Caki2 (cell line): ENCODE data around the gene BAX. TPM values are rescaled to one million over a fixed set of nuclear protein-coding genes. Genes with fewer than 3 reads are reported as not detected.

Source experiments
- DNase-seq: peaks from one replicate; pipeline ENCODE4 v3.0.0-alpha.2; 2015; ENCODE audit warnings: low read depth
- in situ Hi-C: cut with HindIII; loops from 2 replicates; pipeline ENCODE4 v1.10.0; 2016; ENCODE audit warnings: low sequenced_read_pairs, low pct_unique_long_range_greater_than_20kb, mixed read lengths
- total RNA-seq: library from RNA; depleted of rRNA; stranded (reverse); fragments of >200 nt; shearing (Covaris generic); gene quantifications from 2 replicates; pipeline ENCODE4 v1.2.3, GENCODE V29; 2014; ENCODE audit warnings: low replicate concordance; rRNA removed

BAX gene
- total RNA-seq, 1 experiment from 2014 or later: 188 TPM

DNA sequence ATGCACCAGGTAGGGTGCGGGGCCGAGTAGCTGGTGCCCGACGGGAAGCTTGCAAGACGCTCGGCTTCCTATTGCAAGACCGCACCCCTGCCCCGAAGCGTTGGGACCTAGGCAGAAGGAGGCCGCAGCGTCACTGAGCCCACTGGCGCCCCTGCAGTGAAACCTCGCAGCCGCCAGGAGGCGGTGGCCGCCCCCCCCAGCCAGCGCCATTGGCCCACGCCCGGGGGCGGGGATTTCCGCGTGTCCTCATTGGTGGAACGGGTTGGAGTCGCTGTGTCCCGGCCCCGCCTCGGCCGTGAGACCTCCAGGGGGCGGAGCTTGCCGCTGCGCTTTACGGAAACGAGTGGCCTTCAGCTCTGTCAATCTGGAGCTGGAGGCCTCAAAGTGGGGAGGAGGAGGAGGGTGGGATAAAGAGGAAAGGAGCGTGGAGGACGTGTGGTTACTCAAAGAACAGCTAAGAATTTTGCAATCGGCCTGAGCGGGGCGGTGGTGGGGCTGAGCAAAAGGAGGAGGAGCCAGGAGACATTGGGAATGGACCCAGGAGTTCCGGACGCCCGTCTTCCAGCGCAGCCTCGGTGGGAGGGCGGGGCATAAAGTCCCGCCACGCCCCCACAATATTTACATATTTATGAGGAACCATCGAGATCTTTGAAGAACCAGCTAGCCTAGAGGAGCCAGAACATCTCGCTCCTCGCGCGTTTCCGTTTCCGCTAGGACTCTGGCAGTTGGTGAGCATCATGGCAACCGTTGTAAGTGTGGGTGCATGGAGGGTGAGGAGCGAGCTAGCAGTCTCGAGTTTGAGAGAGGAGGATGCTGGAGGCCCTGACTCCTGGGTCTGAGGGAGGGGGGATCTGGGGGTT is 38.7 kb downstream of the BAX start, which contains the start of the genes GYS1 and RUVBL2:
GYS1 (minus strand) TSS at position 135 of the 860 bp plus-strand sequence. CDS start 197 bp downstream, outside the sequence.
RUVBL2 (plus strand) TSS at position 713 of the 860 bp plus-strand sequence; CDS start at position 738, 25 bp downstream.
- peak; percentile 100 for DNase-seq
- in situ Hi-C loops: no loop called here

- DNase-seq: no peak
- in situ Hi-C loops: no loop called here
These were observed 39.3 kb downstream of the BAX start for GRCh38 chr19:48994035-48994386.

- in situ Hi-C loops: no loop called here
- DNase-seq: peak; percentile 54
These were observed 43.3 kb downstream of the BAX start for GRCh38 chr19:48997972-48998371.

DNA sequence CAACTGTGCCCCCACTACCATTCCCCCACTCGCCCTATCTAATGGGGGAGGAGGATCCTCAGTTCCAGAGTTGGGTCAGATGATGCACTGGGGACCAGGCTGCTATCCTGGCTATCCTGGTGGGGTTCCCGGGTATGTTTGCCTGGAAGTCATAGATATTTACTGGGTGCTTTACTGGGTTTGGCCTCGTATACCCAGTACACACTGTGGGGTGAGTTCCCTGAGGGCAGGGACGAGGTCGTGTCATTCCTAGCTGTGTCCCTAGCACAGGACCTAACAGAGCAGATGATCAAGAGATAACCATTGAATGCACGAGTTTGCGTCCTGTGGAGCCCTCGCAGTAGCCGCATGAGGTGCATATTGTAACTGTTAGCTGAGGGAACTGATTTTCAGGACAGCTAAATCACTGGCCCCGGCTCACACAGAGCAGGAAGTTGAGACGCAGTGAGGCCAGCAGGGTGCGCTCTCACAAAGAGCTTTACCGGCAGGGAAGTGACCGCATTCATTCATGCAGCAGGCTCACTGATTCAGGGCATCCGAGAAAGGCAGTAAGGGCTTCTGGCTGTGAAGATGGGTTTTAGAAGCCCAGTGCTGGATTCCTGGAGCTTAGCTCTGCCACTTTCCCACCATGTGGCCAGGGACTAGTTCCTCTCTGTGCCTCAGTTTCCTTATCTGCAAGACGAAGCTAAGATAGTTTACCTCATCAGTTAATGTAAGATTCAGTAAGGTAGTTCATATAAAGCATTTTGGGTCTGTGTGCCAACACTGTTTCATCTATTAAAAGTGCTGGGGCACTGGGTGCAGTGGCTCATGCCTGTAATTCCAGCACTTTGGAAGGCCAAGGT is 45.0 kb downstream of the BAX start:
- in situ Hi-C loops: no loop called here

DNA sequence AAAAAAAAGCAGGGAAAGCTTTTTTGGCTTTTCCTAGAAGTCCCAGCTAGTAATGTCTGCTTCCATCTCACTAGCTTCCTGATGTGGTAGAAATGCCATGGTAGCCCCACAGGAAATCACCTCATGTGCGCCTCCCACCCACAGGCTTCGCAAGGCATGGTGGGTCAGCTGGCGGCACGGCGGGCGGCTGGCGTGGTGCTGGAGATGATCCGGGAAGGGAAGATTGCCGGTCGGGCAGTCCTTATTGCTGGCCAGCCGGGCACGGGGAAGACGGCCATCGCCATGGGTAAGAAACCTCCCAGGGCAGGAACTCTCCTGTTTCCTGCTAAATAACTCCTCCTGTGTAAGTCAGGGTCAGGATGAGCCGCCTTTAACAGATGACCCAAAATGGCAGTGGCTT is 49.5 kb downstream of the BAX start:
- in situ Hi-C loops: no loop called here
- DNase-seq: no peak

More for the DNA sequence above, 45.0 kb downstream of the BAX start:
- DNase-seq: no peak

DNA sequence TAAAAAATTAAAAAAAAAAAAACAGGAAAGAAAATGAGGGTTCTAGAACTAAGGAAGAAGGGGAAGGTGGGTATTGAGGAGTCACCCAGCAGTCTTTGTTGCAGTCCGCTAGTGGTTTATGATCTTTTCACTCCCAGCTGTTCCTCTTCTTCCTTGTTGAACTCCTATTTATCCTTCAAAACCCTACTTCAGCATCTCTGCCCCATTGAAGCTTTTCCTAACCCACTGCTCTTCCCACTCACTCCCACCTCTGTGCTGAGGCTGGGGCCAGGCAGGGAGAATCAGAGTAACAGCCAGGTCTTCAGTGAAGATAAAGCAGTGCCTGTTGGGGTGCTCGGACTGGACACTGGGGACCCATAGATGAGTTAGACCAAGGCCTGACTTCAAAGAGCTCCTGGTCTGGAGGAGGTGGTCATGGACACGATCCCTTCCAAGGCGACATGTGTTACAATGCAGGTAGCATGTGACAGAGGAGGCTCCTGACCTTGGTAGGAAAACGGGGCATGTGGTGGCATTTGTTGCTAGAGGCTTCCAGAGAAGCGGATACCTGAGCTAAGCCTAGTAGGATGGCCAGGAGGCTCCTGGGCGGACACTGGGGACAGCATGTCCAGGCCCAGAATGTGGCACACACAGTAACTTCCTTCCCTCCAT is 50.4 kb downstream of the BAX start:
- DNase-seq: no peak
- in situ Hi-C loops: no loop called here

DNA sequence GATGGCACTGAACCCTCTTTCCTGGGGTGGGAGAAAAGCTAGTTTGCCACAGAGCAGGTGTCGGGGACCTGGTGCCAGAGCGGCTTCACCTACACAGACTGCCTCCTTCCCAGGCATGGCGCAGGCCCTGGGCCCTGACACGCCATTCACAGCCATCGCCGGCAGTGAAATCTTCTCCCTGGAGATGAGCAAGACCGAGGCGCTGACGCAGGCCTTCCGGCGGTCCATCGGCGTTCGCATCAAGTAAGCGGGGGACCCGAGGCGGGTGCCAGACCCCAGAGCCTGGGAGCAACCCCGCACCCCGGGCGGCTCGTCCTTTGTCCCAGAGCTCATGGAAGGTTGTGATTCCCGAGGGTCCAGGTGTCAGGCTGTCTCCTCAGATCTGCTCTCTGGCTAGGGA is 52.2 kb downstream of the BAX start:
- no peak for DNase-seq
- in situ Hi-C loops: no loop called here

GRCh38 chr19:49009828-49010227 is 55.2 kb downstream of the BAX start:
- DNase-seq: no peak
- in situ Hi-C loops: no loop called here

GRCh38 chr19:49010453-49010852 is 55.8 kb downstream of the BAX start:
- DNase-seq: no peak
- in situ Hi-C loops: no loop called here

DNA sequence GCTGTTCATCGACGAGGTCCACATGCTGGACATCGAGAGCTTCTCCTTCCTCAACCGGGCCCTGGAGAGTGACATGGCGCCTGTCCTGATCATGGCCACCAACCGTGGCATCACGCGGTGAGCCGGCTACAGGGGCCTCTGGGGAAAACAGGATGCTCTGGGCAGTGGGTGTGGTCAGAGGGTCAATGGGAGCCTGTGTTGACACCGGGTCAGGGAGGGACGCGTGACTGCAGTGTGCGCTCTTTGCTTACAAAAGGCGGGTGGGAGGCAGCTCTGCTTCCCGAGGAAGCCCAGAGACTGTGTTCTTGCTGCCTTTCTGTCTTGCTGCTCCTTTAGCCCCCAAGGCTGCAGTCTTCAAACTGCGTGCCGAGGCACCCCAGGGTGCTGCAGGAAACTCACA is 56.5 kb downstream of the BAX start:
- no peak for DNase-seq
- in situ Hi-C loops: no loop called here

Other genes with a start within 250 kb of the BAX start
- gene MAMSTR, start 235.2 kb upstream of the BAX start, total RNA-seq: 0.34 TPM in 1 of 2 replicates, not detected in the other
- not detected in 2 replicates for gene RASIP1, start 214.3 kb upstream of the BAX start, total RNA-seq
- 2.4 TPM in 1 of 2 replicates, not detected in the other for gene IZUMO1, start 208.0 kb upstream of the BAX start, total RNA-seq
- 2.9 and 3.1 TPM in 2 replicates for gene FUT1, start 202.2 kb upstream of the BAX start, total RNA-seq
- gene FGF21, start 199.4 kb upstream of the BAX start, total RNA-seq: not detected in 2 replicates
- gene BCAT2, start 143.8 kb upstream of the BAX start, total RNA-seq: 73.5 and 83.0 TPM in 2 replicates
- 33.6 and 56.7 TPM in 2 replicates for gene HSD17B14, start 118.4 kb upstream of the BAX start, total RNA-seq
- gene PLEKHA4, start 86.3 kb upstream of the BAX start, total RNA-seq: 0.70 and 11.5 TPM in 2 replicates
- 51.0 and 52.5 TPM in 2 replicates for gene PPP1R15A, start 82.5 kb upstream of the BAX start, total RNA-seq
- not detected in 2 replicates for gene TULP2, start 56.1 kb upstream of the BAX start, total RNA-seq
- 338 and 348 TPM in 2 replicates for gene NUCB1, start 54.6 kb upstream of the BAX start, total RNA-seq
- 1.6 and 4.4 TPM in 2 replicates for gene DHDH, start 21.2 kb upstream of the BAX start, total RNA-seq
- 13,494 and 14,762 TPM in 2 replicates for gene FTL, start 10.4 kb downstream of the BAX start, total RNA-seq
- gene GYS1, start 38.4 kb downstream of the BAX start, total RNA-seq: 31.3 and 32.3 TPM in 2 replicates
- 493 and 608 TPM in 2 replicates for gene RUVBL2, start 39.0 kb downstream of the BAX start, total RNA-seq
- not detected in 2 replicates for gene LHB, start 62.2 kb downstream of the BAX start, total RNA-seq
- not detected in 2 replicates for gene CGB3, start 69.5 kb downstream of the BAX start, total RNA-seq
- gene CGB2, start 77.0 kb downstream of the BAX start, total RNA-seq: 3.7 TPM in 1 of 2 replicates, not detected in the other
- gene CGB1, start 82.0 kb downstream of the BAX start, total RNA-seq: not detected in 2 replicates
- gene CGB5, start 89.0 kb downstream of the BAX start, total RNA-seq: not detected in 2 replicates
- 1.7 TPM in 1 of 2 replicates, not detected in the other for gene CGB8, start 94.2 kb downstream of the BAX start, total RNA-seq
- 1.7 and 4.1 TPM in 2 replicates for gene CGB7, start 102.9 kb downstream of the BAX start, total RNA-seq
- 4.0 TPM in 1 of 2 replicates, not detected in the other for gene NTF4, start 109.9 kb downstream of the BAX start, total RNA-seq
- gene KCNA7, start 117.8 kb downstream of the BAX start, total RNA-seq: not detected in 2 replicates
- 137 and 175 TPM in 2 replicates for gene SNRNP70, start 130.6 kb downstream of the BAX start, total RNA-seq
- gene LIN7B, start 159.5 kb downstream of the BAX start, total RNA-seq: 6.1 and 9.7 TPM in 2 replicates
- gene C19orf73, start 164.3 kb downstream of the BAX start, total RNA-seq: 0.71 TPM in 1 of 2 replicates, not detected in the other
- gene PPFIA3, start 164.7 kb downstream of the BAX start, total RNA-seq: 26.8 and 39.1 TPM in 2 replicates
- gene HRC, start 200.5 kb downstream of the BAX start, total RNA-seq: not detected in 2 replicates
- 13.9 and 18.2 TPM in 2 replicates for gene TRPM4, start 202.9 kb downstream of the BAX start, total RNA-seq